Tibial nerve (tissue), 4 donors: ENCODE results near the gene LLGL2. TPM values are rescaled to one million over a fixed set of nuclear protein-coding genes. Genes with fewer than 3 reads are reported as not detected.

Experiments
- DNase-seq, 2 donors: peaks; one replicate each; pipeline ENCODE4 v3.0.0-alpha.2; 2019; ENCODE audit warnings: low spot score in 2 of 2
- H3K27ac ChIP-seq, 4 donors: fragments of 200-600 bp; sonication (generic) in 3 of 4; one replicate each; pipeline ENCODE4 v1.5.1; 2017 to 2019; ENCODE audit warnings: mild to moderate bottlenecking in 1 of 4
- H3K27me3 ChIP-seq, 2 donors: fragments of 200-600 bp; sonication (generic) in 1 of 2; one replicate each; pipeline versions ENCODE4 v1.5.1 to v1.6.0; 2017 to 2019
- H3K36me3 ChIP-seq, 3 donors: fragments of 200-600 bp; sonication (generic); one replicate each; pipeline ENCODE4 v1.5.1; 2018 to 2019
- H3K4me1 ChIP-seq, 4 donors: fragments of 200-600 bp; sonication (generic) in 3 of 4; one replicate each; pipeline ENCODE4 v1.5.1; 2017 to 2019
- H3K4me3 ChIP-seq, 4 donors: fragments of 200-600 bp; sonication (generic) in 3 of 4; one replicate each; pipeline ENCODE4 v1.5.1; 2017 to 2019; ENCODE audit warnings: mild to moderate bottlenecking in 1 of 4, moderate library complexity in 1 of 4
- H3K9me3 ChIP-seq, 4 donors: fragments of 200-600 bp; sonication (generic) in 3 of 4; one replicate each; pipeline ENCODE4 v1.5.1; 2017 to 2019
- EP300 ChIP-seq, 2 donors: sonication (generic); formaldehyde crosslinking; IDR thresholded peaks; one replicate each; pipeline ENCODE4 v1.6.1; 2017; ENCODE audit warnings: antibody characterized with exemption in 2 of 2, mild to moderate bottlenecking in 1 of 2
- POLR2A ChIP-seq, 2 donors: fragments of 450-650 bp; IDR thresholded peaks; one replicate each; pipeline ENCODE4 v1.6.1; 2017; ENCODE audit warnings: antibody characterized with exemption in 2 of 2, mild to moderate bottlenecking in 2 of 2, moderate library complexity in 2 of 2
- WGBS, 2 donors: methylation state at CpG; one replicate each; pipeline ENCODE4 v1.1.5; 2018; 5-methylcytosine and 5-hydroxymethylcytosine counted together
- total RNA-seq, 4 donors: library from RNA; depleted of rRNA; stranded (reverse); fragments of >200 nt; gene quantifications; one replicate each; pipeline ENCODE4 v1.1.0, GENCODE V29; 2016
- TF ChIP-seq, protein P1 (sequence below), 5 experiments: fragments of 200-600 bp in 3 of 5; fragments of 450-650 bp in 2 of 5; sonication (generic) in 3 of 5; IDR thresholded peaks; one replicate each; pipeline ENCODE4 v1.5.1; 2016 to 2019; ENCODE audit warnings: antibody characterized with exemption in 5 of 5, mild to moderate bottlenecking in 3 of 5, moderate library complexity in 2 of 5

LLGL2 gene
- total RNA-seq, 4 donors from 2014 or later: 8.4 to 18.4 (median 8.8) TPM

DNA sequence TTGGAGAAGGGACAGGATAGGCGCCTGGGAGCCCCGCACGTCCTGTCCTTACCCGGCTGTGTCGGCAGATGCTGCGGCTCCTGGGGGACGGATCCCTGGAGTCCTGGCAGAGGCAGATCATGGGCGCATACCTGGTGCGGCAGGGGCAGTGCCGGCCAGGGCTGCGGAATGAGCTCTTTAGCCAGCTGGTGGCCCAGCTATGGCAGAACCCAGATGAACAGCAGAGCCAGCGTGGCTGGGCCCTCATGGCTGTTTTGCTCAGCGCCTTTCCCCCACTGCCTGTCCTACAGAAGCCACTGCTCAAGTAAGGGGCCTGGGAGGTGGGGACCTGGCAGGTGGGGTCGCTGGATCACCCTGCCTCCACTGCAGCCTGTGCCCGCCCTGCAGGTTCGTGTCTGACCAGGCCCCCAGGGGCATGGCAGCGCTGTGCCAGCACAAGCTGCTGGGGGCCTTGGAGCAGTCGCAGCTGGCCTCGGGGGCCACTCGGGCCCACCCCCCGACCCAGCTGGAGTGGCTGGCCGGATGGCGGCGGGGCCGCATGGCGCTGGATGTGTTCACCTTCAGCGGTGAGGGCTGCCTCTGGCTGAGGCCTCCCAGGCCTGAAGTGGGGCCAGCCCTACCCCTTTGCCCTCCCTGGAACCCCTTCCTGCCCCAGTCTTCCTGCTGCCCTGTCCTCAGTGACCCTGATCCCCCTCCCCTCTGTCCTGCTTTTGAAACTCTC, 87.6 kb downstream of the LLGL2 start:
- no peak overlapping the region for H3K4me3 ChIP-seq
- H3K36me3 ChIP-seq: peaks cover 1 to 92% (median 6%) of the 10 kb centered on the region in 3 donors
- TF ChIP-seq, protein P1, sequence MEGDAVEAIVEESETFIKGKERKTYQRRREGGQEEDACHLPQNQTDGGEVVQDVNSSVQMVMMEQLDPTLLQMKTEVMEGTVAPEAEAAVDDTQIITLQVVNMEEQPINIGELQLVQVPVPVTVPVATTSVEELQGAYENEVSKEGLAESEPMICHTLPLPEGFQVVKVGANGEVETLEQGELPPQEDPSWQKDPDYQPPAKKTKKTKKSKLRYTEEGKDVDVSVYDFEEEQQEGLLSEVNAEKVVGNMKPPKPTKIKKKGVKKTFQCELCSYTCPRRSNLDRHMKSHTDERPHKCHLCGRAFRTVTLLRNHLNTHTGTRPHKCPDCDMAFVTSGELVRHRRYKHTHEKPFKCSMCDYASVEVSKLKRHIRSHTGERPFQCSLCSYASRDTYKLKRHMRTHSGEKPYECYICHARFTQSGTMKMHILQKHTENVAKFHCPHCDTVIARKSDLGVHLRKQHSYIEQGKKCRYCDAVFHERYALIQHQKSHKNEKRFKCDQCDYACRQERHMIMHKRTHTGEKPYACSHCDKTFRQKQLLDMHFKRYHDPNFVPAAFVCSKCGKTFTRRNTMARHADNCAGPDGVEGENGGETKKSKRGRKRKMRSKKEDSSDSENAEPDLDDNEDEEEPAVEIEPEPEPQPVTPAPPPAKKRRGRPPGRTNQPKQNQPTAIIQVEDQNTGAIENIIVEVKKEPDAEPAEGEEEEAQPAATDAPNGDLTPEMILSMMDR (IDR thresholded peaks at IDR 0.05): no peak
- TF ChIP-seq EP300 (IDR thresholded peaks at IDR 0.05) (no peak), POLR2A (IDR thresholded peaks at IDR 0.05) (no peak)
- no peaks in the 10 kb centered on the region for H3K9me3 ChIP-seq
- 91 to 93% methylated on average over 12 to 14 of the region's 27 CpGs for WGBS, 2 donors
- no peaks in the 10 kb centered on the region for H3K27me3 ChIP-seq
- H3K27ac ChIP-seq: no peak overlapping the region
- no peak for DNase-seq
- no peaks in the 10 kb centered on the region for H3K4me1 ChIP-seq

DNA sequence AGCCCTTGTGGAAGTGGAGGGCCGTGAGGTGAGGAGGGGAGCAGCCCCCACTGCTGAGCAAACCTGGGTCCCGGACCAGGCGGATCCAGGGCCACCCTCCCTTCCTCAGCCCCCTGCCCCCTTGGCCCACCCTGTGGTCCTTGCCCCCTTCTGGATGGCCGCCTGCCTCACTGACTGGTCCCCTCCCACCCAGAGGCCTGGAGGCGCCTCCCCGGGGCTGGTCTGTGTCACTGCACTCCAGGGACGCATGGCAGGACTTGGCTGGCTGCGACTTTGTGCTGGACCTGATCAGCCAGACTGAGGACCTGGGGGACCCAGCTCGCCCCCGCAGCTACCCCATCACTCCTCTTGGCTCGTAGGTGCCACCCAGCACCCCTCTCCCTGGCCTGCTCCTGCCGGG, 88.5 kb downstream of the LLGL2 start:
- 75 to 93% methylated on average over 5 to 12 of the region's 12 CpGs for WGBS, 2 donors
- no peak for DNase-seq

DNA sequence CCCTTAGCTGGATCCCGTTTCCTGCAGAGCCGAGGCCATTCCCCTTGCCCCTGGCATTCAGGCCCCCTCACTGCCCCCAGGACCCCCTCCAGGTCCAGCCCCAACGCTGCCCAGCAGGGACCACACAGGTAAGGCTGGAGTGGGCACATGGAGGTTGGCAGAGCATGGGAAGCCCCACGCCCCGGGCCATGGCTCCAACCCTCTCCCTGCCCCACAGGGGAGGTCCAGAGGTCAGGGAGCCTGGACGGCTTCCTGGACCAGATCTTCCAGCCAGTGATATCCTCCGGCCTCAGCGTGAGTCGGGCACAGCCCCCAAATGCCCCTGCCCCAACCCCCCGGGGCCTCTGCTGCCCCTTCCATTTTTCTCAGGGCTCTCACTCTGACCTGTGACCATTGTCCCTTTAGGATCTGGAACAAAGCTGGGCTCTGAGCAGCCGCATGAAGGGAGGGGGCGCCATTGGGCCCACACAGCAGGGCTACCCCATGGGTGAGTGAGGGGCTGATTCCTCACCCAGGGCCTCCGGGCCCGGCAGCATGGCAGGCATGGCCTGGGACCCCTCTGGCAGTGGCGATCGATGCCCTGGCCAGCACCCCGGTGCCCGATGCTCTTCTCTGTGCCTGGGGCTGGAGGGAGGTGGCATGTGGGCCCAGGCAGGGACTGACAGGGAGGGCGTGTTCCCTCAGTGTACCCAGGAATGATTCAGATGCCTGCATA, 89.2 kb downstream of the LLGL2 start:
- Histone ChIP-seq H3K27me3 (no peaks in the 10 kb centered on the region), H3K9me3 (no peaks in the 10 kb centered on the region), H3K36me3 (peaks cover 3 to 100% (median 10%) of the 10 kb centered on the region in 3 donors), H3K4me3 (no peak overlapping the region), H3K27ac (no peak overlapping the region), H3K4me1 (no peaks in the 10 kb centered on the region)
- DNase-seq: no peak
- 51 to 59% methylated on average over 11 to 15 of the region's 19 CpGs for WGBS, 2 donors
- no peak for TF ChIP-seq EP300 (IDR thresholded peaks at IDR 0.05)
- TF ChIP-seq, protein P1 (IDR thresholded peaks at IDR 0.05): no peak
- TF ChIP-seq POLR2A (IDR thresholded peaks at IDR 0.05): no peak

More for the DNA sequence above, 88.5 kb downstream of the LLGL2 start:
- Histone ChIP-seq H3K36me3 (peaks cover 3 to 94% (median 10%) of the 10 kb centered on the region in 3 donors), H3K27me3 (no peaks in the 10 kb centered on the region), H3K9me3 (no peaks in the 10 kb centered on the region), H3K4me1 (no peaks in the 10 kb centered on the region), H3K27ac (no peak overlapping the region), H3K4me3 (no peak overlapping the region)
- TF ChIP-seq EP300 (IDR thresholded peaks at IDR 0.05) (no peak), POLR2A (IDR thresholded peaks at IDR 0.05) (no peak)
- TF ChIP-seq, protein P1 (IDR thresholded peaks at IDR 0.05): no peak

DNA sequence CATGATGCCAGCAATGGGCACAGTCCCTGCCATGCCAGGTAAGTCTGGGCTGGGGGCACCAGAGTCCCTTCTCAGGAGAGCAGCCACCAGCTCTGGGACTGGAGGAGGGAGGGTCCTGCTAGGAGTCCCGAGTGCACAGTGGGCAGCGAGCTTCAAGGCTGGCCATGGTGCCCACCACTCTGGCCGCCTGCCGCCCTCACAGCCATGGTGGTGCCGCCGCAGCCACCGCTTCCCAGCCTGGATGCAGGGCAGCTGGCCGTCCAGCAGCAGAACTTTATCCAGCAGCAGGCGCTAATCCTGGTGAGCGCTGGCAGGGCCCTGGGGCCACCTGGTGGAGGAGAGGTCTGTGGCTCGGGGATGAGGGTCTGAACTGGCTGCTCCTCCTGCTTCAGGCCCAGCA, 89.8 kb downstream of the LLGL2 start:
- DNase-seq: no peak
- H3K9me3 ChIP-seq: no peaks in the 10 kb centered on the region
- WGBS, 2 donors: 73 to 91% methylated on average over 3 to 10 of the region's 11 CpGs
- H3K4me3 ChIP-seq: no peak overlapping the region
- H3K27ac ChIP-seq: no peak overlapping the region
- H3K36me3 ChIP-seq: peaks cover 3 to 100% (median 10%) of the 10 kb centered on the region in 3 donors
- H3K4me1 ChIP-seq: no peaks in the 10 kb centered on the region
- H3K27me3 ChIP-seq: no peaks in the 10 kb centered on the region
- TF ChIP-seq EP300 (IDR thresholded peaks at IDR 0.05): no peak
- TF ChIP-seq, protein P1 (IDR thresholded peaks at IDR 0.05): no peak
- TF ChIP-seq POLR2A (IDR thresholded peaks at IDR 0.05): no peak
